Endodermal cell (in vitro differentiated cells): ENCODE results near the gene MBD5. TPM values are rescaled to one million over a fixed set of nuclear protein-coding genes. Genes with fewer than 3 reads are reported as not detected.

Experiments
- DNase-seq: peaks from one replicate; pipeline ENCODE4 v3.0.0-alpha.2; 2017
- H3K27ac ChIP-seq: 2 replicates; pipeline ENCODE4 v1.5.1; 2013; ENCODE audit warnings: mild to moderate bottlenecking, low read depth, low read length, moderate library complexity
- H3K27me3 ChIP-seq: 2 replicates; pipeline ENCODE4 v1.6.1; 2013; ENCODE audit warnings: mild to moderate bottlenecking, low read length, moderate library complexity; ENCODE audit not compliant: insufficient read depth, control insufficient read depth, poor library complexity, severe bottlenecking
- H3K36me3 ChIP-seq: 2 replicates; pipeline ENCODE4 v1.7.0; 2013; ENCODE audit warnings: mild to moderate bottlenecking, low read length, moderate library complexity; ENCODE audit not compliant: control insufficient read depth, insufficient read depth
- H3K4me1 ChIP-seq: one replicate; pipeline ENCODE4 v1.7.0; 2013; ENCODE audit warnings: low read length; ENCODE audit not compliant: control insufficient read depth, insufficient read depth
- H3K4me3 ChIP-seq: 2 replicates; pipeline ENCODE4 v1.5.1; 2013; ENCODE audit warnings: mild to moderate bottlenecking, low read length, moderate library complexity
- H3K9ac ChIP-seq: 2 replicates; pipeline ENCODE4 v1.6.1; 2013; ENCODE audit warnings: mild to moderate bottlenecking, low read length, moderate library complexity; ENCODE audit not compliant: poor library complexity, severe bottlenecking; ENCODE audit errors: extremely low read depth
- H3K9me3 ChIP-seq: 2 replicates; pipeline ENCODE4 v1.6.1; 2013; ENCODE audit warnings: mild to moderate bottlenecking, low read length, moderate library complexity; ENCODE audit not compliant: control insufficient read depth
- H3K27ac Mint-ChIP-seq: 2 replicates; pipeline ENCODE4 v1.8.0; 2020; ENCODE audit warnings: mixed read lengths
- H3K27me3 Mint-ChIP-seq: 2 replicates; pipeline ENCODE4 v1.8.0; 2021; ENCODE audit warnings: mild to moderate bottlenecking, mixed read lengths; ENCODE audit not compliant: insufficient read depth
- H3K36me3 Mint-ChIP-seq: 2 replicates; pipeline ENCODE4 v1.8.0; 2020; ENCODE audit warnings: low read depth, mixed read lengths
- H3K4me1 Mint-ChIP-seq: 2 replicates; pipeline ENCODE4 v1.8.0; 2020; ENCODE audit warnings: mixed read lengths
- H3K4me3 Mint-ChIP-seq: 2 replicates; pipeline ENCODE4 v1.8.0; 2020; ENCODE audit warnings: mild to moderate bottlenecking, moderate library complexity, mixed read lengths
- H3K9me3 Mint-ChIP-seq: 2 replicates; pipeline ENCODE4 v1.8.0; 2020; ENCODE audit warnings: mild to moderate bottlenecking, mixed read lengths
- CTCF ChIP-seq: fragments of 200-600 bp; sonication (generic); conservative IDR thresholded peaks from 2 replicates; pipeline ENCODE4 v1.5.0; 2021; ENCODE audit warnings: antibody characterized with exemption, mild to moderate bottlenecking
- WGBS, 2 experiments: methylation state at CpG; one replicate each; pipeline versions ENCODE4 v1.1.5 to v1.1.7; 2013; ENCODE audit warnings: missing lambda C conversion rate in 2 of 2, mixed read lengths in 1 of 2; ENCODE audit not compliant: insufficient coverage in 1 of 2, insufficient read length in 1 of 2; 5-methylcytosine and 5-hydroxymethylcytosine counted together
- total RNA-seq, 2 donors: library from RNA; stranded (reverse); fragmentation: NEBNext Ultra II Directional in 1 of 2; extraction: Animal tissue kit (Norgen Biotek cat#: 25700) in 1 of 2; gene quantifications; 2 replicates in 1 of 2; 3 replicates in 1 of 2; pipeline ENCODE4 v1.2.1, GENCODE V29; 2021

Gene MBD5
- total RNA-seq, 2 donors from 2014 or later = 49.1 to 55.7 TPM

- Histone ChIP-seq H3K9me3 (no peaks in the 10 kb centered on the region), H3K4me3 (no peak overlapping the region), H3K36me3 (no peaks in the 10 kb centered on the region), H3K9ac (no peak overlapping the region), H3K4me1 (no peaks in the 10 kb centered on the region), H3K27ac (no peak overlapping the region), H3K27me3 (no peaks in the 10 kb centered on the region)
- 75 to 96% methylated on average over 2 to 6 of the region's 6 CpGs for WGBS, 2 experiments
- no peak overlapping the region for H3K27ac Mint-ChIP-seq
- H3K4me3 Mint-ChIP-seq = no peak overlapping the region
- no peaks in the 10 kb centered on the region for H3K9me3 Mint-ChIP-seq
- DNase-seq = no peak
- H3K4me1 Mint-ChIP-seq = no peaks in the 10 kb centered on the region
- no peak for TF ChIP-seq CTCF
- peaks cover 2% of the 10 kb centered on the region for H3K36me3 Mint-ChIP-seq
- H3K27me3 Mint-ChIP-seq = no peaks in the 10 kb centered on the region
Measured at GRCh38 chr2:148172131-148172753, 151.4 kb downstream of the MBD5 start.

GRCh38 chr2:148173168-148173567, 152.3 kb downstream of the MBD5 start:
- 96% methylated on average over 12 of the region's 12 CpGs for WGBS, 2 experiments
- no peaks in the 10 kb centered on the region for H3K4me1 ChIP-seq
- Mint-ChIP-seq H3K4me3 (no peak overlapping the region), H3K27me3 (no peaks in the 10 kb centered on the region), H3K27ac (no peak overlapping the region), H3K36me3 (peaks cover 2% of the 10 kb centered on the region), H3K9me3 (no peaks in the 10 kb centered on the region), H3K4me1 (no peaks in the 10 kb centered on the region)
- H3K36me3 ChIP-seq = no peaks in the 10 kb centered on the region
- H3K4me3 ChIP-seq = no peak overlapping the region
- H3K9me3 ChIP-seq = no peaks in the 10 kb centered on the region
- H3K9ac ChIP-seq = no peak overlapping the region
- no peaks in the 10 kb centered on the region for H3K27me3 ChIP-seq
- no peak overlapping the region for H3K27ac ChIP-seq
- no peak for TF ChIP-seq CTCF
- DNase-seq = no peak

- no peak for DNase-seq
- Histone ChIP-seq H3K9me3 (no peaks in the 10 kb centered on the region), H3K27me3 (no peaks in the 10 kb centered on the region), H3K4me1 (no peaks in the 10 kb centered on the region), H3K4me3 (no peak overlapping the region), H3K36me3 (no peaks in the 10 kb centered on the region), H3K9ac (no peak overlapping the region), H3K27ac (no peak overlapping the region)
- Mint-ChIP-seq H3K9me3 (no peaks in the 10 kb centered on the region), H3K4me1 (no peaks in the 10 kb centered on the region), H3K36me3 (peaks cover 13% of the 10 kb centered on the region), H3K27ac (no peak overlapping the region), H3K27me3 (no peaks in the 10 kb centered on the region), H3K4me3 (no peak overlapping the region)
- TF ChIP-seq CTCF = no peak
- WGBS, 2 experiments = 80% methylated on average over 1 of the region's 1 CpG; no CpG with 5 or more reads in 1 of the 2 experiments
Measured at GRCh38 chr2:148177559-148177958, 156.7 kb downstream of the MBD5 start.
